Measurements from ENCODE around the gene TMPRSS5. TPM values are rescaled to one million over a fixed set of nuclear protein-coding genes. Genes with fewer than 3 reads are reported as not detected.

The TMPRSS5 gene
- total RNA-seq, 1 experiment from 2014 or later: 0.71 TPM

GRCh38 chr11:113677685-113678084 lies 28.4 kb downstream of the TMPRSS5 start (continued):
- TF ChIP-seq POLR2A (IDR thresholded peaks at IDR 0.05; ENCODE audit: borderline replicate concordance, extremely low read depth, insufficient read depth, insufficient read length): no peak
- TF ChIP-seq EZH2phosphoT487 (IDR thresholded peaks at IDR 0.05; ENCODE audit: borderline replicate concordance): no peak
- TF ChIP-seq CEBPB (IDR thresholded peaks at IDR 0.05; ENCODE audit: low read depth): no peak
- TF ChIP-seq RAD21 (IDR thresholded peaks at IDR 0.05; ENCODE audit: low read depth): no peak
- no peak for TF ChIP-seq CBX3 (IDR thresholded peaks at IDR 0.05; ENCODE audit: low read depth)
- no peak for TF ChIP-seq YY1 (IDR thresholded peaks at IDR 0.05; ENCODE audit: extremely low read depth, insufficient replicate concordance, low read depth, low read length)
- no peak for TF ChIP-seq EGR1 (IDR thresholded peaks at IDR 0.05; ENCODE audit: low read depth)
- no peak for TF ChIP-seq POLR2AphosphoS5 (IDR thresholded peaks at IDR 0.05; ENCODE audit: low read depth, low read length)
- no peak for TF ChIP-seq FOSL1 (IDR thresholded peaks at IDR 0.05; ENCODE audit: low read depth)

- Histone ChIP-seq H2AFZ (ENCODE audit: low read depth, low read length, poor library complexity, severe bottlenecking) (no peak overlapping the region), H3K27ac (ENCODE audit: low read depth, low read length) (no peak overlapping the region), H3K9ac (ENCODE audit: low read length) (no peak overlapping the region), H3K9me3 (ENCODE audit: control insufficient read depth in 1 of 2, insufficient read depth in 1 of 2, low read depth in 1 of 2, low read length in 2 of 2) (no peaks in the 10 kb centered on the region), H3K4me1 (ENCODE audit: control insufficient read depth in 1 of 2, insufficient read depth in 2 of 2, low read length in 2 of 2) (no peaks in the 10 kb centered on the region; a peak in 1 of 4 replicates), H3K4me3 (replicated peaks in 1 of 2; ENCODE audit: low read depth in 1 of 2, low read length in 2 of 2) (no peak overlapping the region), H3K79me2 (ENCODE audit: insufficient read depth, low read length) (no peaks in the 10 kb centered on the region), H3K9me2 (ENCODE audit: insufficient read depth) (no peaks in the 10 kb centered on the region), H3K4me2 (ENCODE audit: low read length) (no peak overlapping the region), H3K27me3 (ENCODE audit: insufficient read depth, low read length) (no peaks in the 10 kb centered on the region), H3K36me3 (ENCODE audit: control insufficient read depth in 1 of 2, insufficient read depth in 2 of 2, low read length in 2 of 2) (no peaks in the 10 kb centered on the region), H4K20me1 (ENCODE audit: insufficient read depth) (no peaks in the 10 kb centered on the region)
- ChIA-PET RAD21 (ENCODE audit: low non-redundant PET in 1 of 2, low total read pairs in 2 of 2, uncharacterized antibody in 2 of 2, unreplicated experiment in 2 of 2) (no interaction called here), CTCF (no interaction called here), POLR2A (no interaction called here)
- no peak for ATAC-seq
- no TSS peak for BruUV-seq (replicated peaks)
- no peak for DNase-seq (ENCODE audit: low read depth, low spot score)
- intact Hi-C loops (cut with micrococcal nuclease): no loop called here
- TF ChIP-seq EGR1 (IDR thresholded peaks at IDR 0.05; ENCODE audit: low read depth) (no peak), CTCF (IDR thresholded peaks at IDR 0.05 in 2 of 3, conservative IDR thresholded peaks at IDR 0.05 in 1 of 3; ENCODE audit: borderline replicate concordance in 1 of 3, insufficient read depth in 1 of 3, low read depth in 2 of 3, low read length in 2 of 3) (no peak), TCF7L2 (IDR thresholded peaks at IDR 0.05; ENCODE audit: borderline replicate concordance, extremely low read depth, insufficient read depth, insufficient read length) (no peak), POLR2AphosphoS5 (IDR thresholded peaks at IDR 0.05; ENCODE audit: low read depth, low read length) (no peak), CBX3 (IDR thresholded peaks at IDR 0.05; ENCODE audit: low read depth) (no peak), FOSL1 (IDR thresholded peaks at IDR 0.05; ENCODE audit: low read depth) (no peak)
Measured at GRCh38 chr11:113675565-113675964, 30.5 kb downstream of the TMPRSS5 start.
